GM12873 (cell line): ENCODE measurements around the gene TYK2.

Experiments
- TF ChIP-seq, protein P1 (sequence below): IDR thresholded peaks from 2 replicates; pipeline ENCODE4 v1.5.1; 2012; ENCODE audit warnings: low read depth, mild to moderate bottlenecking, moderate library complexity, low read length, control low read depth; ENCODE audit not compliant: insufficient read depth; ENCODE audit errors: missing control alignments

The TYK2 gene

GRCh38 chr19:10344780-10345179, 35.6 kb downstream of the TYK2 start:
- TF ChIP-seq, protein P1, sequence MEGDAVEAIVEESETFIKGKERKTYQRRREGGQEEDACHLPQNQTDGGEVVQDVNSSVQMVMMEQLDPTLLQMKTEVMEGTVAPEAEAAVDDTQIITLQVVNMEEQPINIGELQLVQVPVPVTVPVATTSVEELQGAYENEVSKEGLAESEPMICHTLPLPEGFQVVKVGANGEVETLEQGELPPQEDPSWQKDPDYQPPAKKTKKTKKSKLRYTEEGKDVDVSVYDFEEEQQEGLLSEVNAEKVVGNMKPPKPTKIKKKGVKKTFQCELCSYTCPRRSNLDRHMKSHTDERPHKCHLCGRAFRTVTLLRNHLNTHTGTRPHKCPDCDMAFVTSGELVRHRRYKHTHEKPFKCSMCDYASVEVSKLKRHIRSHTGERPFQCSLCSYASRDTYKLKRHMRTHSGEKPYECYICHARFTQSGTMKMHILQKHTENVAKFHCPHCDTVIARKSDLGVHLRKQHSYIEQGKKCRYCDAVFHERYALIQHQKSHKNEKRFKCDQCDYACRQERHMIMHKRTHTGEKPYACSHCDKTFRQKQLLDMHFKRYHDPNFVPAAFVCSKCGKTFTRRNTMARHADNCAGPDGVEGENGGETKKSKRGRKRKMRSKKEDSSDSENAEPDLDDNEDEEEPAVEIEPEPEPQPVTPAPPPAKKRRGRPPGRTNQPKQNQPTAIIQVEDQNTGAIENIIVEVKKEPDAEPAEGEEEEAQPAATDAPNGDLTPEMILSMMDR, result no peak

DNA sequence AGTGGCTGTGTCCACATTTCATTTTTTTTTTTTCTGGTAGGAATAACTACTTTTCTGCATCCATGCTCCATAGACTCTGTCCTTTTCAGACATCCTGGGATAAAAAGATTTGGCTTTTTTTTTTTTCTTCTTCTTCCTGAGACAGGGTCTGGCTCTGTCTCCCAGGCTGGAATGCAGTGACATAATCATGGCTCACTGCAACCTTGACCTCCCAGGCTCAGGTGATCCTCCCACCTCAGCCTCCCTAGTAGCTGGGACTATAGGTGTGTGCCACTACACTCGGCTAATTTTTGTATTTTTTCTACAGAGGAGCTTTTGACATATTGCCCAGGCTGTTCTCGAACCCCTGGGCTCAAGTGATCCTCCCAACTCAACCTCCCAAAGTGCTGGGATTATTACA, 36.9 kb downstream of the TYK2 start:
- TF ChIP-seq, protein P1, result no peak

DNA sequence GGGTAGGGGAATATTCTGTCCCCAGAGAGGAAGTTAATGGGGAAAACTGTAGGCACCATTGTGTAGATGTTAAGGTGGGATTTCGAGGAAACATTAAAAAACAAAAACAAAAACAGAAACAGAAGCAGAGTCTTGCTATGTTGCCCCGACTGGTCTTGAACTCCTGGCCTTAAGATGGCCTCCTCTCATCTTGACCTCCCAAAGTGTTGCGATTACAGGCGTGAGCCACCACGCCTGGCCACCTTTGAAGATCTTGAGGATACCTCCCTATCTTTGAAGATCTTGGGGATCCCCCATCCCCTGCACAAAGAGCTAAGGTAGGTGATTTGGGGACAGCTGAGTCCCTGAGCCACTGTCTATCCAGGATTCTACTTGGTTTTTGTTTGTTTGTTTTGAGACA, 40.4 kb downstream of the TYK2 start:
- TF ChIP-seq, protein P1, result no peak

GRCh38 chr19:10339380-10339960, 40.9 kb downstream of the TYK2 start, which contains the start of gene ICAM3:
TSS of gene ICAM3 (minus strand) at chr19:10339624. CDS start at chr19:10339614, 10 bp downstream.
- TF ChIP-seq, protein P1, result no peak

DNA sequence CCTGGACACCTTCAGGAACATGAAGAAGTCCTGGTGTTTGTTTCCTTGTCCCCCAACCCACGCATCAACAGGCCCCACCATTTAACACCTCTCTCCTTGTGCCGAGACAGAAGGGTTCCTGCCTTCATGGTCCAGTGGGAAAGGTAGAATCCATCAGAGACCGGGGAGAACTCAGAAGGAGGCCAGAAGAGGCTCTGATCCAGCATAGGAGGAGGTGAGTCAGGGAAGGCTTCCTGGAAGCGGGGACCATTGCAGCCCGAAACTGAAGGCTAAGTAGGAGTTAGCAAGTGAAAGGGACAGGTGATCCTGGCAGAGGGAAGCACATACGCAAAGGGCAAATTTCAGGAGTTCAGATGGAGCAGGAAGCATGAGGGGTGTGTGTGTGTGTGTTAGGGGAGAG, 41.4 kb downstream of the TYK2 start:
- TF ChIP-seq, protein P1, result no peak

DNA sequence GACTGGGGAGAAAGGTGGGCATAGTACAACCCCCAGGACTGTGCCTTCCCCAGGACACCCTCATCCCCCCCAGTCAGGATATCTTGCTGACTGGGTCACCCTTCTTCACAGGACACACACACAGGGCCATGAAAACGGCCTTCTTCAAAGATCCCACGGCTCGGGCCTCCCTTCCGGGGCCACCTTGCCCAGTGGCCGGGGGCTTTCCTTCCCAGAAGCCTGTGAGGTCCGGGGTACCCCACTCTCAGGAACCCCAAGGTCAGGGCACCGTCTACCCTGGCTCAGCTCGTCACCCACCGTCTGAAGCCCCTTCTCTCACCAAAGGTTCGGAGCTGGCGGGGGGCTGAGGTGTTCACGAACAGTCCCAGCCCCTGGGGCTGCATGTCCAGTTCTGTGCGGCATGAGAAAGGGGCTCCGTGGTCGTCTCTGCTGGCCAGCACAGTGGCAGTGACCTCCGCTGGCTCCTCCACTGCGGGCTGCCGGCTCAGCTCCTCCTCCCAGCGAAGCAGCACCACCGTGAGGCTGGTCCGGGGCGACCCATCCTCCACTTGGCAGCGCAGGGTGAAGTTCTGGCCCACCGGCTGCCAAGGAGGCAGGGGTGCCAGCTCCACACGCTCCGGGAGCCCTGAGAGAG, 44.9 kb downstream of the TYK2 start:
- TF ChIP-seq, protein P1, result no peak

GRCh38 chr19:10334588-10335351, 45.6 kb downstream of the TYK2 start:
- TF ChIP-seq, protein P1, result no peak
